CD14-positive monocyte (primary cell): Measurements from ENCODE around the gene HID1. TPM values are rescaled to one million over a fixed set of nuclear protein-coding genes. Genes with fewer than 3 reads are reported as not detected.

Experiments used
- DNase-seq, 3 donors: peaks; one replicate each; pipeline ENCODE4 v3.0.0-alpha.2; 2011 to 2022
- H2AFZ ChIP-seq: 2 replicates; pipeline ENCODE4 v1.6.0; 2012; ENCODE audit warnings: mild to moderate bottlenecking, low read depth, low read length, inconsistent platforms; ENCODE audit not compliant: insufficient read depth, poor library complexity, severe bottlenecking
- H3K27ac ChIP-seq, 2 donors: 1 replicate in 1 of 2; 2 replicates in 1 of 2; pipeline ENCODE4 v1.5.1; 2012 to 2013; ENCODE audit warnings: low read length in 2 of 2, control low read depth in 1 of 2, inconsistent platforms in 1 of 2, low read depth in 1 of 2, mild to moderate bottlenecking in 1 of 2
- H3K27me3 ChIP-seq, 2 donors: one replicate each; pipeline versions ENCODE4 v1.6.0 to v1.6.1; 2011 to 2013; ENCODE audit warnings: low read length in 2 of 2; ENCODE audit not compliant: control insufficient read depth in 2 of 2, insufficient read depth in 2 of 2
- H3K36me3 ChIP-seq, 2 donors: replicated peaks in 1 of 2; 1 replicate in 1 of 2; 2 replicates in 1 of 2; pipeline versions ENCODE4 v1.5.1 to v1.6.1; 2012 to 2013; ENCODE audit warnings: low read length in 2 of 2, control low read depth in 1 of 2, inconsistent platforms in 1 of 2, mild to moderate bottlenecking in 1 of 2; ENCODE audit not compliant: insufficient read depth in 2 of 2, control insufficient read depth in 1 of 2
- H3K4me1 ChIP-seq, 2 donors: 1 replicate in 1 of 2; 2 replicates in 1 of 2; pipeline versions ENCODE4 v1.5.1 to v1.6.1; 2012 to 2013; ENCODE audit warnings: low read length in 2 of 2, control low read depth in 1 of 2, inconsistent platforms in 1 of 2, mild to moderate bottlenecking in 1 of 2, moderate library complexity in 1 of 2; ENCODE audit not compliant: insufficient read depth in 2 of 2, control insufficient read depth in 1 of 2
- H3K4me2 ChIP-seq: replicated peaks from 2 replicates; pipeline ENCODE3; 2012; ENCODE audit warnings: low read length, moderate library complexity, mild to moderate bottlenecking; ENCODE audit not compliant: poor library complexity, severe bottlenecking; ENCODE audit errors: extremely low read depth
- H3K4me3 ChIP-seq, 3 experiments: fragments of 200-600 bp in 1 of 3; sonication (generic) in 1 of 3; replicated peaks in 1 of 3; 1 replicate in 2 of 3; 2 replicates in 1 of 3; pipeline ENCODE4 v1.5.1; 2011 to 2013; ENCODE audit warnings: low read length in 3 of 3, mild to moderate bottlenecking in 3 of 3, control low read depth in 2 of 3, low read depth in 2 of 3, inconsistent platforms in 1 of 3, moderate library complexity in 1 of 3
- H3K79me2 ChIP-seq: 2 replicates; pipeline ENCODE4 v1.6.0; 2012; ENCODE audit warnings: mild to moderate bottlenecking, control low read depth, inconsistent platforms, low read length, moderate library complexity; ENCODE audit not compliant: insufficient read depth
- H3K9ac ChIP-seq: 2 replicates; pipeline ENCODE4 v1.6.0; 2017; ENCODE audit warnings: low read length, mild to moderate bottlenecking; ENCODE audit not compliant: insufficient read depth, poor library complexity, severe bottlenecking
- H3K9me3 ChIP-seq, 2 donors: replicated peaks in 1 of 2; 1 replicate in 1 of 2; 2 replicates in 1 of 2; pipeline versions ENCODE4 v1.5.1 to v1.6.1; 2012 to 2013; ENCODE audit warnings: low read length in 2 of 2, control low read depth in 1 of 2; ENCODE audit not compliant: control insufficient read depth in 1 of 2, insufficient read depth in 1 of 2
- H4K20me1 ChIP-seq: 2 replicates; pipeline ENCODE4 v1.6.0; 2012; ENCODE audit warnings: mild to moderate bottlenecking, low read length, control low read depth, moderate library complexity; ENCODE audit not compliant: insufficient read depth
- H3K27ac Mint-ChIP-seq, 7 donors: one replicate each; pipeline ENCODE4 v1.8.0; 2020; ENCODE audit warnings: mild to moderate bottlenecking in 7 of 7, mixed read lengths in 7 of 7, moderate library complexity in 6 of 7, inconsistent platforms in 2 of 7
- H3K27me3 Mint-ChIP-seq, 3 donors: one replicate each; pipeline ENCODE4 v1.8.0; 2021 to 2022; ENCODE audit warnings: low read depth in 3 of 3, mild to moderate bottlenecking in 3 of 3, mixed read lengths in 3 of 3, moderate library complexity in 3 of 3, inconsistent platforms in 1 of 3
- H3K36me3 Mint-ChIP-seq, 2 donors: one replicate each; pipeline ENCODE4 v1.8.0; 2020; ENCODE audit warnings: mixed read lengths in 2 of 2, inconsistent platforms in 1 of 2, mild to moderate bottlenecking in 1 of 2
- H3K4me1 Mint-ChIP-seq: one replicate; pipeline ENCODE4 v1.8.0; 2020; ENCODE audit warnings: mild to moderate bottlenecking, mixed read lengths
- H3K4me3 Mint-ChIP-seq, 2 donors: one replicate each; pipeline ENCODE4 v1.8.0; 2020; ENCODE audit warnings: mild to moderate bottlenecking in 2 of 2, mixed read lengths in 2 of 2, moderate library complexity in 1 of 2
- H3K9me3 Mint-ChIP-seq, 7 donors: one replicate each; pipeline ENCODE4 v1.8.0; 2020 to 2022; ENCODE audit warnings: mixed read lengths in 7 of 7, mild to moderate bottlenecking in 6 of 7, moderate library complexity in 6 of 7, inconsistent platforms in 2 of 7
- CTCF ChIP-seq: fragments of 200-600 bp; IDR thresholded peaks from one replicate; pipeline ENCODE4 v1.8.0; 2022; ENCODE audit warnings: antibody characterized with exemption, mild to moderate bottlenecking
- WGBS: methylation state at CpG from one replicate; pipeline ENCODE4 v1.1.5; 2013; ENCODE audit warnings: missing lambda C conversion rate; ENCODE audit not compliant: insufficient coverage; 5-methylcytosine and 5-hydroxymethylcytosine counted together
- intact Hi-C, 2 donors: fragments of 100-400 bp; cut with micrococcal nuclease; formaldehyde crosslinking; loops; one replicate each; pipeline versions ENCODE4 v1.15.0 to v1.15.1; 2023
- polyA plus RNA-seq, 3 donors: library from polyadenylated mRNA; depleted of rRNA in 1 of 3; unstranded in 2 of 3; stranded (reverse) in 1 of 3; fragments of 300-500 nt in 2 of 3; fragments of >200 nt in 1 of 3; fragmentation: Illumina TruSeq in 2 of 3; gene quantifications; 1 replicate in 2 of 3; 2 replicates in 1 of 3; pipeline ENCODE4 v1.2.3, GENCODE V29; 2012 to 2021

HID1 gene
- polyA plus RNA-seq, 3 donors = not detected

- Histone ChIP-seq H3K79me2 (no peaks in the 10 kb centered on the region), H3K4me2 (peak overlapping the region; percentile 88), H3K9me3 (peaks cover 0 to 7% of the 10 kb centered on the region in 2 donors), H3K4me3 (peak overlapping the region; percentile 8 to 75 (median 33)), H3K36me3 (no peaks in the 10 kb centered on the region), H2AFZ (peak overlapping the region; percentile 50), H3K27me3 (peaks cover 27 to 68% of the 10 kb centered on the region in 2 donors), H3K27ac (no peak overlapping the region), H3K9ac (peak overlapping the region; percentile 15), H3K4me1 (peaks cover 29 to 45% of the 10 kb centered on the region in 2 donors), H4K20me1 (no peaks in the 10 kb centered on the region)
- intact Hi-C loops = loop anchor here (2.0 kb wide), 2 partner anchors 35 to 37 kb away; no protein-coding TSS in a partner anchor
- peak overlapping the region; percentile 71 to 84 for H3K4me3 Mint-ChIP-seq
- WGBS = 4% methylated on average over 41 of the region's 59 CpGs
- H3K9me3 Mint-ChIP-seq = peaks cover 0 to 10% (median 0%) of the 10 kb centered on the region in 7 donors
- H3K27ac Mint-ChIP-seq = peak overlapping the region in 2 of 7 donors; percentile 55 to 64
- peak; percentile 67 to 76 (median 68) for DNase-seq
- peak; percentile 98 for TF ChIP-seq CTCF
- no peaks in the 10 kb centered on the region for H3K36me3 Mint-ChIP-seq
- H3K27me3 Mint-ChIP-seq = peaks cover 64 to 84% (median 68%) of the 10 kb centered on the region in 3 donors
- H3K4me1 Mint-ChIP-seq = peaks cover 33% of the 10 kb centered on the region
Measured at GRCh38 chr17:74923538-74924249, 48.9 kb downstream of the HID1 start.

GRCh38 chr17:74922694-74923537 lies 49.6 kb downstream of the HID1 start, which contains the start of gene USH1G:
Gene USH1G, minus strand, starts transcription at chr17:74923255. Its CDS starts 182 bp downstream, at chr17:74923073.
- peak within 1 kb of the TSS; percentile 88 for H3K4me2 ChIP-seq
- no peaks in the 10 kb centered on the region for H3K36me3 ChIP-seq
- Mint-ChIP-seq H3K27me3 (peaks cover 62 to 81% (median 68%) of the 10 kb centered on the region in 3 donors), H3K36me3 (no peaks in the 10 kb centered on the region), H3K4me1 (peaks cover 38% of the 10 kb centered on the region), H3K9me3 (peaks cover 0 to 10% (median 0%) of the 10 kb centered on the region in 7 donors), H3K4me3 (peak within 1 kb of the TSS; percentile 71 to 84), H3K27ac (peak within 1 kb of the TSS in 2 of 7 donors; percentile 55 to 64)
- H3K79me2 ChIP-seq = no peaks in the 10 kb centered on the region
- 2% methylated on average over 44 of the region's 57 CpGs for WGBS
- intact Hi-C loops = no loop called here
- H2AFZ ChIP-seq = peak within 1 kb of the TSS; percentile 50
- peak within 1 kb of the TSS; percentile 8 to 75 (median 33) for H3K4me3 ChIP-seq
- H3K27me3 ChIP-seq = peaks cover 27 to 64% of the 10 kb centered on the region in 2 donors
- peaks cover 35 to 53% of the 10 kb centered on the region in 2 donors for H3K4me1 ChIP-seq
- no peaks in the 10 kb centered on the region for H4K20me1 ChIP-seq
- no peak within 1 kb of the TSS for H3K27ac ChIP-seq
- DNase-seq = no peak
- no peak for TF ChIP-seq CTCF
- peak within 1 kb of the TSS; percentile 15 for H3K9ac ChIP-seq
- peaks cover 0 to 7% of the 10 kb centered on the region in 2 donors for H3K9me3 ChIP-seq
